ENCODE data around the gene SEZ6L.

The SEZ6L gene

DNA sequence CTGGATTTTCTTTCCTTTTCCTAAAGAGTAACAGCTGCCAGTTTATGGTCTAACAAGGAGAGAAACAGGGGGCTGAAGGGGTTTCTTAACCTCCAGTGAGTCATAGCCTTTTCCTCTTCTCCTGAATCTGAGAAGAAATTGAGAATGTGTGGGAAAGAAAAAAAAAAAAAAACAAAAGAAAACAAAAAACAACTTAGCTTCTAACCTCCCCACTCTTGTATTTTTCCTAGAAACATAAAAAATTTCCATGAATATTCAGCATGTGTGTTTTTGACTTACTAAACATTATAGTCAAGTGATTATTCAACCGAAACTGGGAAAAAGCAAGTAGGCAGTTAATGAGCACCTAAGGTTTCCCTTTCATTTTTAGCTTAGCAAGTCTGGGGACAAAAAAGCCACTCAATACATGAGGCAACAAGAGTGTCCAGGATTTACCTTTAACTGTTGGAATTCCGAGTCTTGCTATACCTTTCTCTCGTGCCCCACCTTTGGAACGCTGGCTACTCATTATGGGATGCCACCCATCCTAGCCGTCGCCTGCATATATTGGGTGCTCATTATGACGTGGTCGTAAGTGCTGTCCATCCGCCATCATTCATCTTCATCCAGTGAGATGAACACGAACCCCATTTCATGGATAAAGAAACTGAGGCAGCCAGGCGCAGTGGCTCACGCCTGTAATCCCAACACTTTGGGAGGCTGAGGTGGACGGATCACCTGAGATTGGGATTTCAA, 262.2 kb downstream of the SEZ6L start:
- DNase-seq: no peak

DNA sequence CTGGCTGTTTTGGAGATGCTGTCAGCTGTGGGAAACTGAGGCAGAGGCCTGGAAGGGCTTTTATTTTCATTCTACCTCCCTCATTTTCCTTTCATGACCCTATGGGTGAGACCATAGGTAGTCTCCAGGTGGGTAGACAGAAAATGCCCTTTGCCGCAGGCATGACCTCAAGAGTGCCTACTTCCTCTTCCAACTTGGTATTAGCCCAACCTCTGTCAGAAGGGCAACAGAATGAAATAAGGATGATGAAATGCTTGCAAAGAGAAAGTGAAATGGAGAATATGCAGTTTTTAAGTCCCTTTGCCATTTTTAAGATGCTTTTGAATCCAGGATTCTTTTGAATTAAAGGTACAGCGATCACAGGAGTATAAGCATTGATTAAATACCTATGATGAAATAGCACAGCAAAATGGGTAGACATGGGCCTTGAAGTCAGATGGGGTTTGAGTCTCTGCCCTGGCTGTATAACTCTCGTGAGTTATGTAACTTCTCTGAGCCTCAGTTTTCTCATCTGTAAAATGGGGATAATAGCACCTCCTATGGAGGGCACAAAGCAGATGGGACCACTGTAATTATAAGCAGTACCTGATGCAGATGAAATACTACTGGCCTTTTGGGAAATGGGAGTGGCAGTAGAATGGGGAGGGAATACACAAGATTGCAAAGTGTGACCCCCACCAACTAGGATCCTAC, 263.5 kb downstream of the SEZ6L start:
- no peak for DNase-seq
